Muscle layer of duodenum (tissue), 2 donors: Measurements from ENCODE around the gene RSPH4A.
"Not testable (repeated sequence)": the region's sequence is repeated elsewhere in the genome, so short reads cannot be mapped to it uniquely, and the experiment has no call there.

Experiments used
- H3K27ac ChIP-seq: one replicate; pipeline ENCODE4 v1.7.0; 2013; ENCODE audit warnings: mild to moderate bottlenecking, low read length
- H3K27me3 ChIP-seq: one replicate; pipeline ENCODE4 v1.7.0; 2013; ENCODE audit warnings: low read depth, mild to moderate bottlenecking, control low read depth, low read length
- H3K36me3 ChIP-seq, 2 donors: one replicate each; pipeline ENCODE4 v1.7.0; 2013; ENCODE audit warnings: low read length in 2 of 2, control low read depth in 1 of 2, mild to moderate bottlenecking in 1 of 2; ENCODE audit not compliant: insufficient read depth in 2 of 2, control insufficient read depth in 1 of 2
- H3K4me1 ChIP-seq, 2 donors: one replicate each; pipeline ENCODE4 v1.7.0; 2013; ENCODE audit warnings: low read length in 2 of 2, mild to moderate bottlenecking in 2 of 2, control low read depth in 1 of 2, moderate library complexity in 1 of 2; ENCODE audit not compliant: insufficient read depth in 2 of 2, control insufficient read depth in 1 of 2
- H3K4me3 ChIP-seq, 2 donors: one replicate each; pipeline ENCODE4 v1.7.0; 2013; ENCODE audit warnings: low read length in 2 of 2, low read depth in 1 of 2, mild to moderate bottlenecking in 1 of 2
- H3K9me3 ChIP-seq, 2 donors: one replicate each; pipeline ENCODE4 v1.7.0; 2013; ENCODE audit warnings: low read length in 2 of 2, control low read depth in 1 of 2, mild to moderate bottlenecking in 1 of 2; ENCODE audit not compliant: control insufficient read depth in 1 of 2
- donor health status: healthy.

The RSPH4A gene

DNA sequence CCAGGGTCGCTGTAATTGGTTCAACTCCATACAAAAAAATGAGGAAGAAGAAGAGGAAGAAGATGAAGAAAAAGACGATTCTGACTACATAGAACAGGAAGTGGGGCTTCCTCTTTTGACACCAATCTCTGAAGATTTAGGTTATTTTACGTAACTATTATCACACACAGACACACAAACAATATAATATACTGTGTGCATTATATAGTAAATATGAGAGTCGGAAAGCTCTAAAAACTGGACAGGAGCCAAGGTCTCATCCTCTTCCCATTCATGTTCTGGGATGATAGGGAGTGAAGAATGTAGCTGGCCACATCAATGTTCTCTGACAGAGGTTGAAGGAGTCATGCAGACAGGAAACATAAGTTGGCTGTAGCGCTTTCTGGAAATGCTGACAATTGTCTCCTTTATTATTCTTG lies 13.3 kb downstream of the RSPH4A start:
- Histone ChIP-seq H3K27me3 (no peaks in the 10 kb centered on the region), H3K4me3 (no peak overlapping the region), H3K36me3 (peaks cover 0 to 8% of the 10 kb centered on the region in 2 donors), H3K4me1 (no peaks in the 10 kb centered on the region), H3K9me3 (no peaks in the 10 kb centered on the region), H3K27ac (no peak overlapping the region)

DNA sequence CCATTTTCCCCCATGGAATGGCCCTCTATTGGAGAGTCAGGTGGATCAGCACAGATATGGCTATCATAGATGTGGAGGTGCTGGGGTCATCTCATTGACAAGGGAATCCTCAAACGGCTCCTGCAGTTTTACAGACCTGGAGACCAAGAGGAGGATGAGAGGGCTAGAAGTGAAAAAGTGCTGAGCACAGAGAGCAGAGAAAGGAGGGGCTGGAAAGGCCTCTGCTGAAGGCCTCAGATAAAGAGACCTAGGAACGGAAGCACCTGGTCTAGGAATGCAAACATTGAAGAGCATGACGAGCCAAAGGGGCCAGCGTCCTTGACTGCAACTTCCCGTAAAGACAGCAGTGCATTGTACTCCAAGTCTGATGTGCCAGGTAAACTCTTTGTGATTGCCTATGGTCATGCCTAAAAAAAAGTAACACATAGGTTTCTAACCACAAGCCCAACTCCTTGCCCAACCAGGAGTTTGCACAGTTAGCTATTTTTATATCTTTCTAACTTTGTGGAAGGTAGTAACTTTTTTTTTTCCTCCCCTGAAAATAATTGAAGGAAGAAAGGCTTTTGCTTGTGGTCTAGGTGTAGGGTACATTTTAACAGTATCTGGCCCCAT lies 15.2 kb downstream of the RSPH4A start:
- no peaks in the 10 kb centered on the region for H3K27me3 ChIP-seq
- peaks cover 0 to 16% of the 10 kb centered on the region in 2 donors for H3K36me3 ChIP-seq
- no peak overlapping the region for H3K27ac ChIP-seq
- H3K9me3 ChIP-seq = no peaks in the 10 kb centered on the region
- no peak overlapping the region for H3K4me3 ChIP-seq
- no peaks in the 10 kb centered on the region for H3K4me1 ChIP-seq

- Histone ChIP-seq H3K36me3 (peaks cover 0 to 16% of the 10 kb centered on the region in 2 donors), H3K27ac (no peak overlapping the region), H3K4me3 (no peak overlapping the region), H3K9me3 (no peaks in the 10 kb centered on the region), H3K4me1 (no peaks in the 10 kb centered on the region), H3K27me3 (no peaks in the 10 kb centered on the region)
Observed at GRCh38 chr6:116633685-116634084, 17.4 kb downstream of the RSPH4A start.

DNA sequence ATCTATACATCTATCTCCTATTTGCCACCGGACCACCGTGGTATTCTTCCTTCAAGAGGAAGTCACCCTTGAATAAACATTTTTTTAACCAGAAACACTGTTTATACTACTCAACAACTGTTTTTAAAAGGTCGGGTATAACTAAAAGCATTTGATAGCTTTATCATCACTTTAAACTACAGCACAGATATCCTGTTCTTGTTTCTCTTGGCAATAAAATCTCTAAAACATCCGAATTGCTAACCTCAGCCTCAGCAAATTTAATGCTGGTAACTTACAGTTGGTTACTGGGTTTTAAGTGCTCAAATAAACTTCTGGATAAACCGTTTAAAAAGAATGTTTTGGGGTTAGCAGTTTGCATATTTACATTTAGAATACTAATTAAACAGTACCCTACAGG lies 31.9 kb downstream of the RSPH4A start:
- H3K27me3 ChIP-seq = no peaks in the 10 kb centered on the region
- H3K4me1 ChIP-seq = no peaks in the 10 kb centered on the region
- H3K9me3 ChIP-seq = no peaks in the 10 kb centered on the region
- no peak overlapping the region for H3K4me3 ChIP-seq
- no peak overlapping the region for H3K27ac ChIP-seq
- H3K36me3 ChIP-seq = peaks cover 10 to 16% of the 10 kb centered on the region in 2 donors

- Histone ChIP-seq H3K9me3 (no peaks in the 10 kb centered on the region), H3K4me1 (no peaks in the 10 kb centered on the region), H3K27me3 (no peaks in the 10 kb centered on the region), H3K36me3 (peaks cover 10 to 16% of the 10 kb centered on the region in 2 donors), H3K4me3 (no peak overlapping the region), H3K27ac (no peak overlapping the region)
Observed at GRCh38 chr6:116649129-116649528, 32.9 kb downstream of the RSPH4A start.

DNA sequence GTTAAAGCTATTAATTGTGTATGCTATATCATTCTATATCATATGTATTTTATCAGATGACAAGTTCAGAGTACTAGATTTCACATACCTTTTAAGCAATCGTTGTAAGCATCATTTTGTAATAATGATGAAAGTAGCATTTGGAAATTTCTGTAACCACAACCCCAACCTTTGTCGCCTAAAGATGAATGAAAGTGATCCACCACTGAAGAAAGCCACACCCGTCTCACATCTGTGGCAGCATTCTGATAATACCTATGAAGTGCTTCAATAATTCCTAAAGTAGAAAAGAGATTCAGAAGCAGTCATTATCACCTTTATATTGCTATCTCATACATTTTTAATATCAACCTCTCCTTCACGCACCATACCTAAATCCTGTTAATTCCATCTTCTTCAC lies 35.6 kb downstream of the RSPH4A start:
- peaks cover 10 to 14% of the 10 kb centered on the region in 2 donors for H3K36me3 ChIP-seq

DNA sequence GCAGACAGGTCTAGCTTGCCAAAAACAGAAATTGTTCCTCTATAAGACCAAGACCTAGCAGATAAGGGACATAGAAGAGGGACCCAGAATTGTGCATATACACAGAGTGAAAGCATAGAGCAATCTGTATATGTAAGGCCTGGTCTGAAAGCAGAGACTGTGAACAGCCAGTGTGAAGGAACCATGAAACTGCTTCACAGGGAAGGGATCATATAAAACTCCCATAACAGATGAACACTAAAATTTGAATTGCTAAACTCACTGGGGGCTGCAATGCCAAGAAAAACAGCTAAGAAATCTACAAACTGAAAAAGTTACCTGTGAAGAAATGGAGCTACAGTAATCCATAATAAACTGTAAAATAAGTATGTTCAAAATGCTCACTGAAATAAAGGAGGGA lies 45.3 kb downstream of the RSPH4A start:
- Histone ChIP-seq H3K4me3 (no peak overlapping the region), H3K36me3 (peaks cover 6 to 15% of the 10 kb centered on the region in 2 donors), H3K4me1 (peaks cover 9 to 11% of the 10 kb centered on the region in 2 donors)

More for the DNA sequence above, 35.6 kb downstream of the RSPH4A start:
- Histone ChIP-seq H3K27ac (no peak overlapping the region), H3K9me3 (no peaks in the 10 kb centered on the region), H3K27me3 (no peaks in the 10 kb centered on the region), H3K4me3 (no peak overlapping the region), H3K4me1 (no peaks in the 10 kb centered on the region)

DNA sequence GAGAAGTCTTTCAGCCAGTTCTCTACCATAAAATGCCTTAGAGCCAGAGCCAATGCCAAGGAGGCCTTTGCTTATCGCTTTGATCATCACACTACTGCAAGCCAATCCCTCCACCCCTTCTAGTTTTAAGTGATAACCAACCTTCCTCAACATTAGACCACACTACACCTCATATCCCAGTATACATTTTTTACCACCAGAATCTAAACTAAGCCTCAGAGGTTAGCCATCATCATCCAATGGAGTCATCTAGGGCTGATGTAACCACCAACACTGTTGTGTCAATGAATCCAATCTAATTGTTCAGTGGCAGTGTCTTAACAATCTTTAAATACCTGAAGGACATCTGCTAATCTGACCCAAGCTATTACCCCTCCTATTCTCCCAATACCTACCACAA lies 45.9 kb downstream of the RSPH4A start:
- Histone ChIP-seq H3K36me3 (peaks cover 6 to 13% of the 10 kb centered on the region in 2 donors), H3K4me3 (no peak overlapping the region), H3K27ac (no peak overlapping the region), H3K4me1 (peaks cover 14 to 15% of the 10 kb centered on the region in 2 donors), H3K9me3 (no peaks in the 10 kb centered on the region), H3K27me3 (no peaks in the 10 kb centered on the region)

More for the DNA sequence above, 45.3 kb downstream of the RSPH4A start:
- H3K27ac ChIP-seq = no peak overlapping the region
- no peaks in the 10 kb centered on the region for H3K9me3 ChIP-seq
- no peaks in the 10 kb centered on the region for H3K27me3 ChIP-seq

DNA sequence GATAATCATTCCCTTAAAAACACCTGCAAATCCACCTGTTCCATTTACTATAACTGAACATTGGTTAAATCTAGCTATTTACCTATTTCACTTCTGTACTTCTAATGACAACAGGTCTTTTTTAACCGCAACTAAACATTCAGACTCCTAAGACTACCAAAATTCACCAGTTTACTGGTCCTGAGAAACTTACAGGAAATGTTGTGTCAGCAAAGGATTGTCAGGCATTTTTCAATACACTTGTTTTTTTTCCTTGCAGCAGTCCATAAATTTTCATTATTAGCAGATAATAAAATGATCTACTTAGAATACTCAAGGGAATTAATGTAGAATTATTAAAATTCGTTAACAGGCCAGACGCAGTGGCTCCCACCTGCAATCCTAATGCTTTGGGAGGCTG lies 47.0 kb downstream of the RSPH4A start:
- no peaks in the 10 kb centered on the region for H3K27me3 ChIP-seq
- no peak overlapping the region for H3K4me3 ChIP-seq
- H3K36me3 ChIP-seq = peaks cover 0 to 6% of the 10 kb centered on the region in 2 donors
- no peaks in the 10 kb centered on the region for H3K9me3 ChIP-seq
- no peak overlapping the region for H3K27ac ChIP-seq
- peaks cover 14 to 21% of the 10 kb centered on the region in 2 donors for H3K4me1 ChIP-seq

DNA sequence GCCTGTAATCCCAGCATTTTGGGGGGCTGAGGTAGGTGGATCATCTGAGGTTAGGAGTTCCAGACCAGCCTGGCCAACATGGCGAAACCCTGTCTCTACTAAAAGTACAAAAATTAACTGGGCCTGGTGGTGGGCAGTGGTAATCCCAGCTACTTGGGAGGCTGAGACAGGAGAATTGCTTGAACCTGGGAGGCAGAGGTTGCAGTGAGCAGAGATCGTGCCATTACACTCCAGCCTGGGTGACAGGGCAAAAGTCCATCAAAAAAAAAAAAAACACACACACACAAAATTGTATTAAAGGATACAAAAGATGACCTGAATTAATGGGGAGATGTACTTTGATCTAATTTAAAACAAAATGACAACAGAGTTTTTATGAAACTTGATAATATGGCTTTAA lies 47.9 kb downstream of the RSPH4A start:
- H3K4me1 ChIP-seq = peaks cover 14 to 21% of the 10 kb centered on the region in 2 donors
- H3K27ac ChIP-seq, H3K36me3 ChIP-seq, H3K27me3 ChIP-seq, H3K4me3 ChIP-seq, H3K9me3 ChIP-seq: not testable (repeated sequence)

GRCh38 chr6:116665464-116665863 lies 49.2 kb downstream of the RSPH4A start:
- H3K9me3 ChIP-seq = no peaks in the 10 kb centered on the region
- H3K4me3 ChIP-seq = no peak overlapping the region
- H3K27ac ChIP-seq = no peak overlapping the region
- no peaks in the 10 kb centered on the region for H3K27me3 ChIP-seq
- H3K36me3 ChIP-seq = no peaks in the 10 kb centered on the region
- H3K4me1 ChIP-seq = peaks cover 14 to 21% of the 10 kb centered on the region in 2 donors

- H3K9me3 ChIP-seq = no peaks in the 10 kb centered on the region
- no peak overlapping the region for H3K27ac ChIP-seq
- peaks cover 14 to 21% of the 10 kb centered on the region in 2 donors for H3K4me1 ChIP-seq
- H3K27me3 ChIP-seq = no peaks in the 10 kb centered on the region
- peak overlapping the region in 1 of 2 donors; percentile 23 for H3K4me3 ChIP-seq
- H3K36me3 ChIP-seq = no peaks in the 10 kb centered on the region
Observed at GRCh38 chr6:116666869-116667268, 50.6 kb downstream of the RSPH4A start.
